GM12865 (cell line): Measurements from ENCODE around the gene RXRA.

Experiments used
- DNase-seq: peaks from one replicate; pipeline ENCODE4 v3.0.0; 2010; ENCODE audit warnings: low read depth
- H3K4me3 ChIP-seq: 2 replicates; pipeline ENCODE4 v1.5.1; 2011; ENCODE audit warnings: mild to moderate bottlenecking, low read depth, low read length, control low read depth
- CTCF ChIP-seq: IDR thresholded peaks from 2 replicates; pipeline ENCODE4 v1.5.1; 2011; ENCODE audit warnings: low read length, control low read depth, low read depth, inconsistent platforms; ENCODE audit not compliant: insufficient read depth; ENCODE audit errors: missing control alignments

RXRA gene

GRCh38 chr9:134432471-134432870, 106.2 kb downstream of the RXRA start:
- DNase-seq: no peak
- no peak overlapping the region for H3K4me3 ChIP-seq
- no peak for TF ChIP-seq CTCF

- no peak overlapping the region for H3K4me3 ChIP-seq
- TF ChIP-seq CTCF: no peak
- DNase-seq: no peak
These were observed 106.8 kb downstream of the RXRA start for GRCh38 chr9:134433101-134433500.

GRCh38 chr9:134433909-134434882, 107.9 kb downstream of the RXRA start:
- TF ChIP-seq CTCF: no peak
- no peak overlapping the region for H3K4me3 ChIP-seq
- DNase-seq: no peak

GRCh38 chr9:134434894-134435506, 108.7 kb downstream of the RXRA start:
- no peak for DNase-seq
- no peak overlapping the region for H3K4me3 ChIP-seq

GRCh38 chr9:134435550-134436378, 109.5 kb downstream of the RXRA start:
- TF ChIP-seq CTCF: no peak
- DNase-seq: no peak
- no peak overlapping the region for H3K4me3 ChIP-seq

More at GRCh38 chr9:134434894-134435506, 108.7 kb downstream of the RXRA start:
- no peak for TF ChIP-seq CTCF

GRCh38 chr9:134436379-134436762, 110.1 kb downstream of the RXRA start:
- no peak overlapping the region for H3K4me3 ChIP-seq

More at GRCh38 chr9:134436379-134436762, 110.1 kb downstream of the RXRA start:
- no peak for DNase-seq
- TF ChIP-seq CTCF: no peak
